Omental fat pad (tissue), 4 donors: ENCODE results near the gene PTPRD. TPM values are rescaled to one million over a fixed set of nuclear protein-coding genes. Genes with fewer than 3 reads are reported as not detected.

Experiments
- ATAC-seq: fragments of 150-250 bp; one replicate; pipeline ENCODE4 v1.9.1; 2016; ENCODE audit warnings: mild to moderate bottlenecking, moderate library complexity; ENCODE audit not compliant: low FRiP score
- DNase-seq: peaks from one replicate; pipeline ENCODE4 v3.0.0-alpha.2; 2019; ENCODE audit warnings: low spot score
- CTCF ChIP-seq, 3 donors: fragments of 450-650 bp; IDR thresholded peaks; one replicate each; pipeline ENCODE4 v1.5.1; 2016 to 2017; ENCODE audit warnings: antibody characterized with exemption in 3 of 3, mild to moderate bottlenecking in 3 of 3, moderate library complexity in 2 of 3
- total RNA-seq, 4 donors: library from RNA; depleted of rRNA; stranded (reverse); fragments of >200 nt; gene quantifications; one replicate each; pipeline ENCODE4 v1.1.0, GENCODE V29; 2016

The PTPRD gene
- total RNA-seq, 4 donors from 2014 or later, result 3.5 to 34.2 (median 11.2) TPM

- TF ChIP-seq CTCF (IDR thresholded peaks at IDR 0.05), result no peak
- no peak for ATAC-seq
Measured at GRCh38 chr9:9996259-9996658, 616.5 kb downstream of the PTPRD start.

GRCh38 chr9:9992936-9993335, 619.9 kb downstream of the PTPRD start:
- ATAC-seq, result no peak
- TF ChIP-seq CTCF (IDR thresholded peaks at IDR 0.05), result no peak
- DNase-seq, result no peak

More at GRCh38 chr9:9996259-9996658, 616.5 kb downstream of the PTPRD start:
- no peak for DNase-seq

GRCh38 chr9:9973062-9973461, 639.7 kb downstream of the PTPRD start:
- DNase-seq, result no peak
- no peak for ATAC-seq
- TF ChIP-seq CTCF (IDR thresholded peaks at IDR 0.05), result no peak

- no peak for ATAC-seq
Measured at GRCh38 chr9:9970514-9970913, 642.3 kb downstream of the PTPRD start.

GRCh38 chr9:9963841-9964240, 649.0 kb downstream of the PTPRD start:
- no peak for ATAC-seq
- DNase-seq, result no peak
- no peak for TF ChIP-seq CTCF (IDR thresholded peaks at IDR 0.05)

More at GRCh38 chr9:9970514-9970913, 642.3 kb downstream of the PTPRD start:
- TF ChIP-seq CTCF (IDR thresholded peaks at IDR 0.05), result no peak
- no peak for DNase-seq

GRCh38 chr9:9961934-9962333, 650.9 kb downstream of the PTPRD start:
- no peak for TF ChIP-seq CTCF (IDR thresholded peaks at IDR 0.05)
- ATAC-seq (no peak), DNase-seq (no peak)

GRCh38 chr9:9961487-9961886, 651.3 kb downstream of the PTPRD start:
- ATAC-seq, result no peak

More at GRCh38 chr9:9961487-9961886, 651.3 kb downstream of the PTPRD start:
- TF ChIP-seq CTCF (IDR thresholded peaks at IDR 0.05), result no peak
- no peak for DNase-seq
